Endothelial cell of umbilical vein (primary cell): Measurements from ENCODE around the gene C12orf76.
"Not testable (repeated sequence)": the region's sequence is repeated elsewhere in the genome, so short reads cannot be mapped to it uniquely, and the experiment has no call there.

Source experiments
- CTCF ChIP-seq, 2 donors: IDR thresholded peaks; 1 replicate in 1 of 2; 2 replicates in 1 of 2; pipeline ENCODE4 v1.5.1; 2011; ENCODE audit warnings: low read length in 2 of 2, mild to moderate bottlenecking in 2 of 2, moderate library complexity in 2 of 2, control low read depth in 1 of 2, inconsistent platforms in 1 of 2, low read depth in 1 of 2; ENCODE audit not compliant: insufficient read depth in 1 of 2; ENCODE audit errors: extremely low read depth in 1 of 2
- EZH2 ChIP-seq: IDR thresholded peaks from 2 replicates; pipeline ENCODE4 v1.6.1; 2012; ENCODE audit warnings: borderline replicate concordance, low read depth, mild to moderate bottlenecking, moderate library complexity, low read length, inconsistent platforms; ENCODE audit not compliant: severe bottlenecking
- FOS ChIP-seq: IDR thresholded peaks from 2 replicates; pipeline ENCODE4 v1.6.1; 2011; ENCODE audit warnings: mild to moderate bottlenecking, low read length, moderate library complexity, borderline replicate concordance; ENCODE audit not compliant: insufficient read depth
- JUN ChIP-seq: IDR thresholded peaks from 2 replicates; pipeline ENCODE4 v1.6.1; 2011; ENCODE audit warnings: borderline replicate concordance, low read depth; ENCODE audit not compliant: insufficient read length, insufficient read depth
- MYC ChIP-seq: IDR thresholded peaks from one replicate; pipeline ENCODE4 v1.6.1; 2011; ENCODE audit warnings: mild to moderate bottlenecking, low read depth, low read length
- POLR2A ChIP-seq: IDR thresholded peaks from 2 replicates; pipeline ENCODE4 v1.6.1; 2012; ENCODE audit warnings: low read depth, mild to moderate bottlenecking, control low read depth, low read length
- POLR2AphosphoS5 ChIP-seq: IDR thresholded peaks from 2 replicates; pipeline ENCODE4 v1.6.1; 2012; ENCODE audit warnings: low read depth, mild to moderate bottlenecking, control low read depth, low read length, moderate library complexity; ENCODE audit not compliant: insufficient read depth
- TF ChIP-seq, protein P1 (sequence below): IDR thresholded peaks from 2 replicates; pipeline ENCODE4 v1.6.1; 2011; ENCODE audit not compliant: insufficient read depth, insufficient read length

DNA sequence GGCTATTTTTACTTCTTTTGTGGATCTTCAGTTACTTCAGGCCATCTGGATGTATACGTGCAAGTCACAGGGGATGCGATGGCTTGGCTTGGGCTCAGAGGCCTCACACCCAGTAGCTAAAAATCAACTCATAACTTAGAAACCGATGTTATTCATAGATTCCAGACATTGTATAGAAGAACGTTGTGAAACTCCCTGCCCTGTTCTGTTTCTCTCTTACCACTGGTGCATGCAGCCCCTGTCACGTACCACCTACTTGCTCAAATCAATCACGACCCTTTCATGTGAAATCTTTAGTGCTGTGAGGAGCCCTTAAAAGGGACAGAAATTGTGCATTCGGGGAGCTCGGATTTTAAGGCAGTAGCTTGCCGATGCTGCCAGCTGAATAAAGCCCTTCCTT is 1.3 kb upstream of the C12orf76 start:
- not testable (repeated sequence) for TF ChIP-seq CTCF (IDR thresholded peaks at IDR 0.05; ENCODE audit: extremely low read depth in 1 of 2, insufficient read depth in 1 of 2, low read depth in 1 of 2, low read length in 2 of 2); FOS; POLR2A; EZH2; POLR2AphosphoS5; JUN; MYC
- TF ChIP-seq, protein P1, sequence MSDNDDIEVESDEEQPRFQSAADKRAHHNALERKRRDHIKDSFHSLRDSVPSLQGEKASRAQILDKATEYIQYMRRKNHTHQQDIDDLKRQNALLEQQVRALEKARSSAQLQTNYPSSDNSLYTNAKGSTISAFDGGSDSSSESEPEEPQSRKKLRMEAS = not testable (repeated sequence)
